K562 (cell line): Measurements from ENCODE around the gene APOM. TPM values are rescaled to one million over a fixed set of nuclear protein-coding genes. Genes with fewer than 3 reads are reported as not detected.

Experiments used
- ARHGAP35 ChIP-seq: fragments of 450-650 bp; IDR thresholded peaks from 2 replicates; pipeline ENCODE4 v1.6.1; 2018; ENCODE audit not compliant: partially characterized antibody
- BCL6 ChIP-seq: fragments of 250-450 bp; sonication (Bioruptor Pico); IDR thresholded peaks from 2 replicates; pipeline ENCODE4 v1.4.0; 2020
- COPS2 ChIP-seq: fragments of 450-650 bp; conservative IDR thresholded peaks from 2 replicates; pipeline ENCODE4 v1.6.1; 2016; ENCODE audit warnings: mild to moderate bottlenecking, moderate library complexity
- DMBX1 ChIP-seq: fragments of 250-450 bp; sonication (Bioruptor Pico); IDR thresholded peaks from 2 replicates; pipeline ENCODE4 v1.8.0; 2022; ENCODE audit warnings: inconsistent platforms, mild to moderate bottlenecking, moderate library complexity, borderline replicate concordance
- E2F6 ChIP-seq, 2 experiments: IDR thresholded peaks; 2 replicates each; pipeline ENCODE4 v1.6.1; 2011; ENCODE audit warnings: borderline replicate concordance in 1 of 2, control low read depth in 1 of 2, low read depth in 1 of 2, low read length in 1 of 2, mild to moderate bottlenecking in 1 of 2, mixed read lengths in 1 of 2, moderate library complexity in 1 of 2; ENCODE audit not compliant: insufficient read depth in 1 of 2, insufficient read length in 1 of 2, poor library complexity in 1 of 2, severe bottlenecking in 1 of 2; ENCODE audit errors: extremely low read depth in 1 of 2
- ESRRB ChIP-seq: fragments of 250-450 bp; sonication (Bioruptor Pico); IDR thresholded peaks from 2 replicates; pipeline ENCODE4 v1.5.0; 2020; ENCODE audit warnings: mild to moderate bottlenecking, moderate library complexity, borderline replicate concordance
- MYBL2 ChIP-seq, 2 experiments: fragments of 450-650 bp in 1 of 2; sonication (generic) in 1 of 2; formaldehyde crosslinking in 1 of 2; IDR thresholded peaks; 2 replicates each; pipeline versions ENCODE4 v1.6.1 to v1.8.1; 2017 to 2022; ENCODE audit warnings: borderline replicate concordance in 1 of 2, inconsistent platforms in 1 of 2, low read depth in 1 of 2, mild to moderate bottlenecking in 1 of 2, missing genetic modification reagents in 1 of 2, moderate library complexity in 1 of 2
- NELFE ChIP-seq: IDR thresholded peaks from 2 replicates; pipeline ENCODE4 v1.6.1; 2011; ENCODE audit warnings: mild to moderate bottlenecking; ENCODE audit not compliant: insufficient read depth, insufficient read length
- NFE2L1 ChIP-seq: fragments of 450-650 bp; IDR thresholded peaks from 2 replicates; pipeline ENCODE4 v1.6.1; 2016; ENCODE audit warnings: missing genetic modification characterization, low read depth, mild to moderate bottlenecking, missing compliant biosample characterization, moderate library complexity, borderline replicate concordance
- RNF2 ChIP-seq: sonication (generic); IDR thresholded peaks from 2 replicates; pipeline ENCODE4 v1.6.1; 2016
- RREB1 ChIP-seq: fragments of 250-450 bp; sonication (Bioruptor Pico); IDR thresholded peaks from 2 replicates; pipeline ENCODE4 v1.4.0; 2020
- TAF1 ChIP-seq: IDR thresholded peaks from 2 replicates; pipeline ENCODE4 v1.6.1; 2011; ENCODE audit warnings: mild to moderate bottlenecking, low read length, moderate library complexity; ENCODE audit not compliant: insufficient read depth, control insufficient read depth, severe bottlenecking; ENCODE audit errors: extremely low read depth
- ZEB2 ChIP-seq: fragments of 450-650 bp; IDR thresholded peaks from 2 replicates; pipeline ENCODE4 v1.6.1; 2016
- ZFP1 ChIP-seq: fragments of 450-650 bp; formaldehyde crosslinking; IDR thresholded peaks from 2 replicates; pipeline ENCODE4 v1.4.0; 2020; ENCODE audit warnings: mild to moderate bottlenecking, mixed read lengths
- ZNF184 ChIP-seq: sonication (generic); formaldehyde crosslinking; IDR thresholded peaks from 2 replicates; pipeline ENCODE4 v1.5.0; 2020; ENCODE audit warnings: missing genetic modification reagents
- ZNF398 ChIP-seq: fragments of 250-450 bp; sonication (Bioruptor Pico); IDR thresholded peaks from 2 replicates; pipeline ENCODE4 v1.8.0; 2021; ENCODE audit warnings: moderate library complexity, mild to moderate bottlenecking, inconsistent platforms
- ZNF507 ChIP-seq: conservative IDR thresholded peaks from 2 replicates; pipeline ENCODE4 v1.6.1; 2017; ENCODE audit warnings: missing genetic modification characterization, missing compliant biosample characterization
- ZNF668 ChIP-seq: fragments of 250-450 bp; sonication (Bioruptor Pico); IDR thresholded peaks from 2 replicates; pipeline ENCODE4 v1.8.0; 2022; ENCODE audit warnings: mild to moderate bottlenecking, inconsistent platforms
- polyA plus RNA-seq, 8 experiments: library from polyadenylated mRNA; depleted of rRNA in 4 of 8; stranded (reverse) in 5 of 8; unstranded in 3 of 8; fragments of >200 nt; fragmentation: Nextera tagmentation in 2 of 8; fragmentation: Illumina TruSeq in 1 of 8; extraction: Ambion mirVana in 2 of 8; extraction: Trizol in 1 of 8; gene quantifications; 2 replicates each; pipeline versions ENCODE4 v1.2.1 to v1.2.3, GENCODE V29; 2011 to 2014; ENCODE audit warnings: inconsistent platforms in 1 of 8, missing spikeins in 1 of 8
- total RNA-seq, 7 experiments: library from RNA; depleted of rRNA in 6 of 7; stranded (reverse); fragments of >200 nt in 6 of 7; fragmentation: Illumina TruSeq in 2 of 7; extraction: Trizol in 2 of 7; gene quantifications; 2 replicates each; pipeline versions ENCODE4 v1.2.1 to v1.2.3, GENCODE V29; 2011 to 2021; ENCODE audit warnings: low replicate concordance in 1 of 7

Gene APOM
- total and polyA plus RNA-seq, 9 of the 15 experiments (the other 6 are each of a cell fraction or from before 2014, with no cell fraction given) = 5.7 to 24.3 (median 10.4) TPM

GRCh38 chr6:31702819-31703716, 47.4 kb downstream of the APOM start, which contains the start of gene ABHD16A (continued):
- peak; percentile 21 to 46 for TF ChIP-seq E2F6 (IDR thresholded peaks at IDR 0.05; ENCODE audit: borderline replicate concordance in 1 of 2, extremely low read depth in 1 of 2, insufficient read depth in 1 of 2, insufficient read length in 1 of 2, low read depth in 1 of 2, low read length in 1 of 2, poor library complexity in 1 of 2, severe bottlenecking in 1 of 2)
- peak; percentile 80 for TF ChIP-seq TAF1
- no peak for TF ChIP-seq ESRRB
- TF ChIP-seq ZNF184 (CRISPR knock-in tag) = no peak
- TF ChIP-seq BCL6 = peak; percentile 73; the same call in 1 of the 2 replicates
- TF ChIP-seq ZNF507 (tag) = no peak
- TF ChIP-seq RNF2 = peak; percentile 77
- peak; percentile 39; the same call in 1 of the 2 replicates for TF ChIP-seq DMBX1 (CRISPR knock-in tag)
- no peak for TF ChIP-seq COPS2
- TF ChIP-seq MYBL2 (IDR thresholded peaks at IDR 0.05; ENCODE audit: low read depth) = no peak
- TF ChIP-seq MYBL2 (CRISPR knock-in tag; IDR thresholded peaks at IDR 0.05; ENCODE audit: borderline replicate concordance) = no peak
- no peak for TF ChIP-seq NFE2L1 (tag)
- TF ChIP-seq ZFP1 = no peak
- peak; percentile 7 for TF ChIP-seq ARHGAP35
- peak; percentile 69; the same call in 1 of the 2 replicates for TF ChIP-seq ZNF668 (CRISPR knock-in tag)
- no peak for TF ChIP-seq NELFE
- peak; percentile 67; the same call in 1 of the 2 replicates for TF ChIP-seq RREB1 (CRISPR knock-in tag)
- peak; percentile 46; the same call in 1 of the 2 replicates for TF ChIP-seq ZEB2
- no peak for TF ChIP-seq ZNF398 (CRISPR knock-in tag)
